Chondrocyte (in vitro differentiated cells): Measurements from ENCODE around the gene ZNF354C. TPM values are rescaled to one million over a fixed set of nuclear protein-coding genes. Genes with fewer than 3 reads are reported as not detected.

Experiments used
- DNase-seq: peaks from one replicate; pipeline ENCODE4 v3.0.0; 2021; ENCODE audit warnings: mixed read lengths, low spot score
- H3K27ac Mint-ChIP-seq: one replicate; pipeline ENCODE4 v1.8.0; 2021; ENCODE audit warnings: mild to moderate bottlenecking, moderate library complexity, mixed read lengths; ENCODE audit not compliant: unreplicated experiment
- H3K27me3 Mint-ChIP-seq: 2 replicates; pipeline ENCODE4 v1.8.0; 2021; ENCODE audit warnings: low read depth, mixed read lengths
- H3K36me3 Mint-ChIP-seq: 2 replicates; pipeline ENCODE4 v1.8.0; 2021; ENCODE audit warnings: low read depth, mixed read lengths
- H3K4me1 Mint-ChIP-seq: 2 replicates; pipeline ENCODE4 v1.8.0; 2021; ENCODE audit warnings: low read depth, mild to moderate bottlenecking, mixed read lengths
- H3K4me3 Mint-ChIP-seq: one replicate; pipeline ENCODE4 v1.8.0; 2021; ENCODE audit warnings: mild to moderate bottlenecking, moderate library complexity, mixed read lengths; ENCODE audit not compliant: unreplicated experiment
- H3K9me3 Mint-ChIP-seq: 2 replicates; pipeline ENCODE4 v1.8.0; 2021; ENCODE audit warnings: low read depth, mixed read lengths
- CTCF ChIP-seq: fragments of 200-600 bp; sonication (generic); IDR thresholded peaks from 2 replicates; pipeline ENCODE4 v1.5.0; 2021; ENCODE audit warnings: antibody characterized with exemption, mild to moderate bottlenecking, moderate library complexity
- long read RNA-seq: library from polyadenylated mRNA; stranded (forward); transcript quantifications from one replicate; pipeline ENCODE4 v2.0.0, GENCODE V29; 2021
- total RNA-seq: library from RNA; stranded (reverse); gene quantifications from 3 replicates; pipeline ENCODE4 v1.2.1, GENCODE V29; 2021

Gene ZNF354C
- 3.5 to 4.5 TPM (median 3.8 TPM) in 3 replicates for total RNA-seq
- long read RNA-seq, full-length matches to known transcripts: 5 of 9 reads
- long read RNA-seq, partial matches to known transcripts: 0 of 9 reads
- long read RNA-seq, other reads (novel, unspliced or antisense): 4 of 9 reads

- Mint-ChIP-seq H3K9me3 (peaks cover 43% of the 10 kb centered on the region), H3K4me3 (peak within 1 kb of the TSS; percentile 82), H3K27me3 (no peaks in the 10 kb centered on the region), H3K36me3 (peaks cover 10% of the 10 kb centered on the region), H3K4me1 (peaks cover 6% of the 10 kb centered on the region), H3K27ac (peak within 1 kb of the TSS; percentile 86)
- TF ChIP-seq CTCF: no peak
- DNase-seq: peak; percentile 95
Measured at GRCh38 chr5:179060116-179061008, at the start of gene ZNF354C. Gene ZNF354C (plus strand): TSS chr5:179060373. CDS start chr5:179062069, 1,696 bp downstream.

- Mint-ChIP-seq H3K4me3 (peak within 1 kb of the TSS; percentile 94), H3K9me3 (peaks cover 24% of the 10 kb centered on the region), H3K4me1 (peaks cover 13% of the 10 kb centered on the region), H3K27me3 (no peaks in the 10 kb centered on the region), H3K36me3 (peaks cover 23% of the 10 kb centered on the region), H3K27ac (peak within 1 kb of the TSS; percentile 88)
- peak; percentile 97 for DNase-seq
- TF ChIP-seq CTCF: no peak
Measured at GRCh38 chr5:179023528-179024189, 36.5 kb upstream of the ZNF354C start, which contains the start of gene ZNF879. Gene ZNF879 (plus strand): TSS chr5:179023804. CDS start chr5:179025005, 1,201 bp downstream.

- H3K4me1 Mint-ChIP-seq: no peaks in the 10 kb centered on the region
- H3K4me3 Mint-ChIP-seq: no peak overlapping the region
- DNase-seq: no peak
- no peaks in the 10 kb centered on the region for H3K27me3 Mint-ChIP-seq
- peaks cover 86% of the 10 kb centered on the region for H3K9me3 Mint-ChIP-seq
- TF ChIP-seq CTCF: no peak
- H3K36me3 Mint-ChIP-seq: peaks cover 70% of the 10 kb centered on the region
- H3K27ac Mint-ChIP-seq: no peak overlapping the region
Measured at GRCh38 chr5:179033004-179033580, 27.1 kb upstream of the ZNF354C start.

GRCh38 chr5:179044765-179045164, 15.4 kb upstream of the ZNF354C start:
- DNase-seq: no peak
- H3K4me3 Mint-ChIP-seq: no peak overlapping the region
- no peak for TF ChIP-seq CTCF
- no peaks in the 10 kb centered on the region for H3K36me3 Mint-ChIP-seq
- H3K27ac Mint-ChIP-seq: no peak overlapping the region
- peaks cover 59% of the 10 kb centered on the region for H3K9me3 Mint-ChIP-seq
- H3K4me1 Mint-ChIP-seq: no peaks in the 10 kb centered on the region
- H3K27me3 Mint-ChIP-seq: no peaks in the 10 kb centered on the region

GRCh38 chr5:179051784-179052183, 8.4 kb upstream of the ZNF354C start:
- TF ChIP-seq CTCF: no peak
- Mint-ChIP-seq H3K4me3 (no peak overlapping the region), H3K27me3 (no peaks in the 10 kb centered on the region), H3K36me3 (no peaks in the 10 kb centered on the region), H3K27ac (no peak overlapping the region), H3K9me3 (peaks cover 47% of the 10 kb centered on the region), H3K4me1 (no peaks in the 10 kb centered on the region)
- no peak for DNase-seq
